AG20443 (cell line): ENCODE measurements around the gene COMMD9.

Source experiments
- DNase-seq: peaks from one replicate; pipeline ENCODE4 v3.0.0; 2012; ENCODE audit warnings: low spot score, mixed read lengths

COMMD9 gene

GRCh38 chr11:36257351-36257750, 31.9 kb downstream of the COMMD9 start:
- no peak for DNase-seq

- DNase-seq = peak; percentile 36
Measured at GRCh38 chr11:36254713-36255112, 34.5 kb downstream of the COMMD9 start.

GRCh38 chr11:36253238-36253637, 36.0 kb downstream of the COMMD9 start:
- no peak for DNase-seq

GRCh38 chr11:36251823-36252222, 37.4 kb downstream of the COMMD9 start:
- no peak for DNase-seq

- DNase-seq = peak; percentile 71
Measured at GRCh38 chr11:36249246-36249645, 40.0 kb downstream of the COMMD9 start.

GRCh38 chr11:36248436-36248835, 40.8 kb downstream of the COMMD9 start:
- DNase-seq = no peak

- no peak for DNase-seq
Measured at GRCh38 chr11:36247493-36247892, 41.7 kb downstream of the COMMD9 start.

- no peak for DNase-seq
Measured at GRCh38 chr11:36243641-36244040, 45.6 kb downstream of the COMMD9 start.

- no peak for DNase-seq
Measured at GRCh38 chr11:36241497-36241896, 47.7 kb downstream of the COMMD9 start.

- no peak for DNase-seq
Measured at GRCh38 chr11:36240801-36241200, 48.4 kb downstream of the COMMD9 start.

GRCh38 chr11:36240173-36240572, 49.1 kb downstream of the COMMD9 start:
- DNase-seq = peak; percentile 38

GRCh38 chr11:36239636-36240035, 49.6 kb downstream of the COMMD9 start:
- no peak for DNase-seq

- DNase-seq = no peak
Measured at GRCh38 chr11:36238881-36239280, 50.3 kb downstream of the COMMD9 start.

GRCh38 chr11:36238036-36238631, 51.1 kb downstream of the COMMD9 start:
- DNase-seq = no peak

- no peak for DNase-seq
Measured at GRCh38 chr11:36237391-36237790, 51.8 kb downstream of the COMMD9 start.

GRCh38 chr11:36235750-36236149, 53.5 kb downstream of the COMMD9 start:
- no peak for DNase-seq

GRCh38 chr11:36234825-36235224, 54.4 kb downstream of the COMMD9 start:
- no peak for DNase-seq

- no peak for DNase-seq
Measured at GRCh38 chr11:36233204-36233603, 56.0 kb downstream of the COMMD9 start.

- DNase-seq = peak; percentile 82
Measured at GRCh38 chr11:36230779-36231699, 58.2 kb downstream of the COMMD9 start.

- no peak for DNase-seq
Measured at GRCh38 chr11:36229091-36229705, 60.0 kb downstream of the COMMD9 start.

GRCh38 chr11:36228689-36229088, 60.5 kb downstream of the COMMD9 start:
- DNase-seq = no peak

- DNase-seq = no peak
Measured at GRCh38 chr11:36227044-36227443, 62.2 kb downstream of the COMMD9 start.
